ENCODE measurements around the gene HNRNPA3. TPM values are rescaled to one million over a fixed set of nuclear protein-coding genes. Genes with fewer than 3 reads are reported as not detected.

The HNRNPA3 gene
- total and polyA plus RNA-seq, 2 of the 13 experiments (the other 11 are each of a cell fraction or from before 2014, with no cell fraction given), result 73.3 to 97.7 TPM

- TF ChIP-seq AHDC1 (CRISPR knock-in tag; IDR thresholded peaks at IDR 0.05; ENCODE audit: borderline replicate concordance) (no peak; the same call in 1 of the 2 replicates), TFDP1 (CRISPR knock-in tag; IDR thresholded peaks at IDR 0.05; ENCODE audit: borderline replicate concordance) (peak; percentile 96), SMC3 (IDR thresholded peaks at IDR 0.05; ENCODE audit: low read length) (peak; percentile 8), MYC (CRISPR knock-in tag; IDR thresholded peaks at IDR 0.05; ENCODE audit: borderline replicate concordance) (peak; percentile 87), ZNF556 (CRISPR knock-in tag; IDR thresholded peaks at IDR 0.05; ENCODE audit: borderline replicate concordance) (no peak), ARID3A (IDR thresholded peaks at IDR 0.05; ENCODE audit: low read depth, low read length) (no peak), ZSCAN12 (CRISPR knock-in tag; IDR thresholded peaks at IDR 0.05) (0 out of 2 replicates have a peak, but pooled peaks have one; percentile 48), ZNF567 (CRISPR knock-in tag; IDR thresholded peaks at IDR 0.05; ENCODE audit: borderline replicate concordance) (no peak), DPF2 (CRISPR knock-in tag; IDR thresholded peaks at IDR 0.05; ENCODE audit: borderline replicate concordance, low read depth) (no peak), LBX2 (CRISPR knock-in tag; IDR thresholded peaks at IDR 0.05; ENCODE audit: borderline replicate concordance) (no peak), ZKSCAN5 (CRISPR knock-in tag; IDR thresholded peaks at IDR 0.05) (no peak), ELK4 (CRISPR knock-in tag; IDR thresholded peaks at IDR 0.05; ENCODE audit: borderline replicate concordance) (no peak), ZXDC (CRISPR knock-in tag; IDR thresholded peaks at IDR 0.05) (no peak; the same call in 1 of the 2 replicates)
Observed at GRCh38 chr2:177212106-177212890, at the start of gene HNRNPA3 (continued).

All from HepG2 (cell line).